ENCODE data around the gene DDX6.

DNA sequence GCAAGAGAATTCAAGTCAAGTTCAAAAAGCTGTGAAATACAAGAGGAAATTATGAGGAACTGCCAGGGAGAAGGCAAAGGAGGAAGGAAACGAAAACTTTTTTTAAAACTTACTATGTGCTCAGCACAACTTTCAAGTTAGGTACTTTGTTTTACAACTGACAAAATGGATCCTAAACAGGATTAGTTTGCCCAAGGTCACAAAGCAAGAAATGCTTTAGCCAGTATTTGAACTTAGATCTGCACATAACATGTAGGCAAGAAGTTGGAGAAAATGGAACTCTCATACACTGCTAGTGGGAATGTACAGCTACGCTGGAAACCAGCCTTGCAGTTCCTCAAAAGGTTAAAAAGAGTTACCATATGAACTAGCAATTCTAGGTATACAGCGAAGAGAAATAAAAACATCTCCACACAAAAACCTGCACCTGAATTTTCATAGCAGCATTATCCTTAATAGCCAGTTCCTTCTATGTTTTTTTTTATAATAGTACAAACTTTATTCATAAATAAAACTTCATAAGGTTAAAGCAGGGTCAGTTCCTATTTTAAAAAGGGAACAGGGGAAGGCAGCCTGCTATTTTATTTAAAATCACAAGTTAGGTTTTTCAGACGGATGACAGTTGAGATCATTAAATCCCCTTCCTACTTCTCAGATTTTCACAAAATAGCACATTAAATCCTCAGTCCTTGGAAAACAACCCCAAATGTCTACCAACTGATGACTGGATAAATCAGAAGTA is 19.2 kb downstream of the DDX6 start:
- TF ChIP-seq, protein P1, sequence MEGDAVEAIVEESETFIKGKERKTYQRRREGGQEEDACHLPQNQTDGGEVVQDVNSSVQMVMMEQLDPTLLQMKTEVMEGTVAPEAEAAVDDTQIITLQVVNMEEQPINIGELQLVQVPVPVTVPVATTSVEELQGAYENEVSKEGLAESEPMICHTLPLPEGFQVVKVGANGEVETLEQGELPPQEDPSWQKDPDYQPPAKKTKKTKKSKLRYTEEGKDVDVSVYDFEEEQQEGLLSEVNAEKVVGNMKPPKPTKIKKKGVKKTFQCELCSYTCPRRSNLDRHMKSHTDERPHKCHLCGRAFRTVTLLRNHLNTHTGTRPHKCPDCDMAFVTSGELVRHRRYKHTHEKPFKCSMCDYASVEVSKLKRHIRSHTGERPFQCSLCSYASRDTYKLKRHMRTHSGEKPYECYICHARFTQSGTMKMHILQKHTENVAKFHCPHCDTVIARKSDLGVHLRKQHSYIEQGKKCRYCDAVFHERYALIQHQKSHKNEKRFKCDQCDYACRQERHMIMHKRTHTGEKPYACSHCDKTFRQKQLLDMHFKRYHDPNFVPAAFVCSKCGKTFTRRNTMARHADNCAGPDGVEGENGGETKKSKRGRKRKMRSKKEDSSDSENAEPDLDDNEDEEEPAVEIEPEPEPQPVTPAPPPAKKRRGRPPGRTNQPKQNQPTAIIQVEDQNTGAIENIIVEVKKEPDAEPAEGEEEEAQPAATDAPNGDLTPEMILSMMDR (IDR thresholded peaks at IDR 0.05), result no peak
- no peak for TF ChIP-seq POLR2AphosphoS5 (IDR thresholded peaks at IDR 0.05)
- TF ChIP-seq POLR2A (IDR thresholded peaks at IDR 0.05), result no peak
